Vagina (tissue), 2 donors: ENCODE measurements around the gene ING1. TPM values are rescaled to one million over a fixed set of nuclear protein-coding genes. Genes with fewer than 3 reads are reported as not detected.

Source experiments
- DNase-seq, 2 donors: peaks; one replicate each; pipeline ENCODE4 v3.0.0-alpha.2; 2017; ENCODE audit errors: extremely low spot score in 2 of 2
- H3K27ac ChIP-seq: fragments of 200-600 bp; sonication (generic); one replicate; pipeline ENCODE4 v1.5.1; 2019
- H3K27me3 ChIP-seq: fragments of 200-600 bp; sonication (generic); one replicate; pipeline ENCODE4 v1.5.1; 2019
- H3K36me3 ChIP-seq, 2 donors: fragments of 200-600 bp; sonication (generic); one replicate each; pipeline ENCODE4 v1.5.1; 2017 to 2019
- H3K4me1 ChIP-seq: fragments of 200-600 bp; sonication (generic); one replicate; pipeline ENCODE4 v1.5.1; 2019
- H3K4me3 ChIP-seq, 2 donors: fragments of 200-600 bp; sonication (generic); 1 replicate in 1 of 2; 2 replicates in 1 of 2; pipeline ENCODE4 v1.5.1; 2016 to 2019
- H3K9me3 ChIP-seq: fragments of 200-600 bp; sonication (generic); one replicate; pipeline ENCODE4 v1.5.1; 2019
- POLR2A ChIP-seq, 2 donors: fragments of 450-650 bp; IDR thresholded peaks; one replicate each; pipeline ENCODE4 v1.6.1; 2017; ENCODE audit warnings: antibody characterized with exemption in 2 of 2, mild to moderate bottlenecking in 2 of 2, moderate library complexity in 2 of 2
- POLR2AphosphoS5 ChIP-seq, 2 donors: sonication (generic); formaldehyde crosslinking; IDR thresholded peaks; one replicate each; pipeline ENCODE4 v1.9.0; 2017; ENCODE audit warnings: antibody characterized with exemption in 2 of 2, mild to moderate bottlenecking in 2 of 2, low read depth in 1 of 2; ENCODE audit not compliant: insufficient read depth in 1 of 2
- intact Hi-C: fragments of 100-400 bp; cut with DNase I; formaldehyde crosslinking; loops from one replicate; pipeline ENCODE4 v1.15.1; 2023
- total RNA-seq: library from RNA; depleted of rRNA; stranded (reverse); fragments of >200 nt; gene quantifications from one replicate; pipeline ENCODE4 v1.2.3, GENCODE V29; 2016
- TF ChIP-seq, protein P1 (sequence below), 3 experiments: fragments of 450-650 bp in 2 of 3; fragments of 200-600 bp in 1 of 3; sonication (generic) in 1 of 3; IDR thresholded peaks; one replicate each; pipeline ENCODE4 v1.5.1; 2017 to 2019; ENCODE audit warnings: antibody characterized with exemption in 3 of 3, mild to moderate bottlenecking in 2 of 3, moderate library complexity in 2 of 3

Gene ING1
- total RNA-seq, 1 donor from 2014 or later = 25.5 TPM

DNA sequence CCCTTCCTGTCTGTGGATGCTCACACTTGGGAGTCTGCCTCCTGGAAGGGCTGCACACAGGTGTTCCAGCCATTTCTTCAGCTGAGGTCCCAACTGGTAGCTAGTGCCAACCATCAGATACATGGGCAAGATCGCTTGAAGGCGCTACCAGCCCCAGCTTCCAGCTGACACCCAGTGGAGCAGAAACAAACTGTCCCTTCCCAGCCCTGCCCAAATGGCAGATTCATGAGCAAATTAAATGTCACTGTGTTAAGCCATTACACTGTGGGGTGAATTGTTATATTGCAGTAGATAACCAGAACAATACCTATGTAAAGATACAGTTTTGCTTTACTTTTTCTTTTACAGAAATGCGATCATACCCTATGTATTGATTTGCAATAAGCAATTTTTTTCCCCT, 17.6 kb downstream of the ING1 start:
- no peaks in the 10 kb centered on the region for H3K4me1 ChIP-seq
- no peaks in the 10 kb centered on the region for H3K9me3 ChIP-seq
- H3K36me3 ChIP-seq = no peaks in the 10 kb centered on the region
- no peak for DNase-seq
- no peak overlapping the region for H3K4me3 ChIP-seq
- intact Hi-C loops = no loop called here
- no peak overlapping the region for H3K27ac ChIP-seq
- H3K27me3 ChIP-seq = no peaks in the 10 kb centered on the region
- TF ChIP-seq POLR2AphosphoS5 (IDR thresholded peaks at IDR 0.05; ENCODE audit: insufficient read depth in 1 of 2, low read depth in 1 of 2) (no peak), POLR2A (IDR thresholded peaks at IDR 0.05) (no peak)
- TF ChIP-seq, protein P1, sequence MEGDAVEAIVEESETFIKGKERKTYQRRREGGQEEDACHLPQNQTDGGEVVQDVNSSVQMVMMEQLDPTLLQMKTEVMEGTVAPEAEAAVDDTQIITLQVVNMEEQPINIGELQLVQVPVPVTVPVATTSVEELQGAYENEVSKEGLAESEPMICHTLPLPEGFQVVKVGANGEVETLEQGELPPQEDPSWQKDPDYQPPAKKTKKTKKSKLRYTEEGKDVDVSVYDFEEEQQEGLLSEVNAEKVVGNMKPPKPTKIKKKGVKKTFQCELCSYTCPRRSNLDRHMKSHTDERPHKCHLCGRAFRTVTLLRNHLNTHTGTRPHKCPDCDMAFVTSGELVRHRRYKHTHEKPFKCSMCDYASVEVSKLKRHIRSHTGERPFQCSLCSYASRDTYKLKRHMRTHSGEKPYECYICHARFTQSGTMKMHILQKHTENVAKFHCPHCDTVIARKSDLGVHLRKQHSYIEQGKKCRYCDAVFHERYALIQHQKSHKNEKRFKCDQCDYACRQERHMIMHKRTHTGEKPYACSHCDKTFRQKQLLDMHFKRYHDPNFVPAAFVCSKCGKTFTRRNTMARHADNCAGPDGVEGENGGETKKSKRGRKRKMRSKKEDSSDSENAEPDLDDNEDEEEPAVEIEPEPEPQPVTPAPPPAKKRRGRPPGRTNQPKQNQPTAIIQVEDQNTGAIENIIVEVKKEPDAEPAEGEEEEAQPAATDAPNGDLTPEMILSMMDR (IDR thresholded peaks at IDR 0.05) = no peak

DNA sequence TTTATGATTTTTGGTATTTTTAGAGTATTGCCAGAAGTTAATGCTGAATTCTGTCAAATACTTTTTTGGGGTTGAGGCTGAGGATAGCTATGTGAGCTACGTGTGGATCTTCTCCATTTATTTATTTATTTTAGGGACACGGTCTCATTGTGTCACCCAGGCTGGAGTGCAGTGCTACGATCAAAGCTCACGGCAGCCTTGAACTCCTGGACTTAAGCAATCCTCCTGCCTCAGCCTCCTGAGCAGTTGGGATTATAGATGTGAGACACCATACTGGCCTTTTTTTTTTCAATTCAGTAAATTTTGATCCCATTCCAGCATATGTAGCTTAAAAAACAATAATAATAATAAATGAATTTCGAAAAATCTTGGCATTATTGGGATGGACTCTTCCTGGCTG, 21.1 kb downstream of the ING1 start:
- no peaks in the 10 kb centered on the region for H3K36me3 ChIP-seq
- H3K9me3 ChIP-seq = no peaks in the 10 kb centered on the region
- H3K27me3 ChIP-seq = no peaks in the 10 kb centered on the region
- H3K4me3 ChIP-seq = no peak overlapping the region
- no peak for DNase-seq
- H3K27ac ChIP-seq = no peak overlapping the region
- H3K4me1 ChIP-seq = no peaks in the 10 kb centered on the region
- intact Hi-C loops = no loop called here
- TF ChIP-seq POLR2A (IDR thresholded peaks at IDR 0.05) (no peak), POLR2AphosphoS5 (IDR thresholded peaks at IDR 0.05; ENCODE audit: insufficient read depth in 1 of 2, low read depth in 1 of 2) (no peak)
- TF ChIP-seq, protein P1 (IDR thresholded peaks at IDR 0.05) = no peak

- Histone ChIP-seq H3K4me3 (no peak overlapping the region), H3K27ac (no peak overlapping the region), H3K36me3 (no peaks in the 10 kb centered on the region), H3K27me3 (no peaks in the 10 kb centered on the region), H3K4me1 (no peaks in the 10 kb centered on the region), H3K9me3 (no peaks in the 10 kb centered on the region)
- DNase-seq = no peak
- TF ChIP-seq POLR2A (IDR thresholded peaks at IDR 0.05) (no peak), POLR2AphosphoS5 (IDR thresholded peaks at IDR 0.05; ENCODE audit: insufficient read depth in 1 of 2, low read depth in 1 of 2) (no peak)
- TF ChIP-seq, protein P1 (IDR thresholded peaks at IDR 0.05) = no peak
- intact Hi-C loops = no loop called here
These were observed 24.1 kb downstream of the ING1 start for GRCh38 chr13:110737555-110737954.

- DNase-seq = no peak
- intact Hi-C loops = no loop called here
- no peak overlapping the region for H3K27ac ChIP-seq
- no peak for TF ChIP-seq POLR2AphosphoS5 (IDR thresholded peaks at IDR 0.05; ENCODE audit: insufficient read depth in 1 of 2, low read depth in 1 of 2)
- H3K4me1 ChIP-seq = no peaks in the 10 kb centered on the region
- no peaks in the 10 kb centered on the region for H3K36me3 ChIP-seq
- H3K4me3 ChIP-seq = no peak overlapping the region
- H3K9me3 ChIP-seq = no peaks in the 10 kb centered on the region
- no peaks in the 10 kb centered on the region for H3K27me3 ChIP-seq
These were observed 30.2 kb downstream of the ING1 start for GRCh38 chr13:110743687-110744086.

DNA sequence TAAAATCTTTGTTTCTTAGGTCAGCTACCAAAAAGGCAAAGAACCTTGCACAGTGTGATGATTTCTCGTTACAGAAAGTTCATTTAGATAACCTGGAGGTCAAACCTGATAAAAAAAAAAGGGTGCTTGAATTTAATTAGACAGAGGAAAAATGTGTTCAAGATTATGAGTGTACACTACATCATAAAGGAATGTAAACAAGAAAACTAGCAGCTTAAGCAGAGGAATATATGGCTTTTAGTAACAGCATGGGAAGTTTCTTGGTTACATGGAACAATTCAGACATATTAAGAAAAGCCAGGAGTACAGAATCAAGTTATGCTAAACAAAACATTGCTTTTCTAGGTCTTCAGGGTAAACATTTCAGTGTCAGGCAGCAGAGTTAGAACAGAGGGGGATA, 32.9 kb downstream of the ING1 start:
- no peaks in the 10 kb centered on the region for H3K36me3 ChIP-seq
- intact Hi-C loops = no loop called here
- H3K27ac ChIP-seq = no peak overlapping the region
- no peak for TF ChIP-seq POLR2AphosphoS5 (IDR thresholded peaks at IDR 0.05; ENCODE audit: insufficient read depth in 1 of 2, low read depth in 1 of 2)
- TF ChIP-seq, protein P1 (IDR thresholded peaks at IDR 0.05) = no peak
- no peak for DNase-seq
- no peaks in the 10 kb centered on the region for H3K9me3 ChIP-seq
- H3K4me3 ChIP-seq = no peak overlapping the region
- H3K27me3 ChIP-seq = no peaks in the 10 kb centered on the region
- H3K4me1 ChIP-seq = no peaks in the 10 kb centered on the region

DNA sequence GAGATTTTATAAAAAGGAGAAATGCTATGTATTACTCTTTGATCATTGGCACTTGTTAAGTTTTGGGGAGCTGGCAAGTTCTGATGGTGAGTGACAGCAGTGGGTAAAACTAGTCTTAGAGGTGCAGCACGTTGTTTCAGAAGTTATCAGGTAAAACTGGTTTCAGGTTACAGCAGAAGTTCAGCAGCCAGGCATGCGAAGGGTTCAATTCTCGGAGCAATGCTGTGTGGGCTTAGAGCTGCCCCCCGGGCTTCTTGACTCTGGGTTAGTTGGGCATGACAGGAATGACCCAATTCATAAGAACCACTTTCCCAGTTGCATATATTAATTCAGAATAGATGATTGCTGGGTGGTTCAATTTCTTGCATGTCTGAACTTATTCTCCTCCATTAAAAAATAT, 34.8 kb downstream of the ING1 start:
- intact Hi-C loops = no loop called here
- no peak for DNase-seq

More for the DNA sequence above, 34.8 kb downstream of the ING1 start:
- no peak for TF ChIP-seq POLR2AphosphoS5 (IDR thresholded peaks at IDR 0.05; ENCODE audit: insufficient read depth in 1 of 2, low read depth in 1 of 2)
- no peak for TF ChIP-seq POLR2A (IDR thresholded peaks at IDR 0.05)
- TF ChIP-seq, protein P1 (IDR thresholded peaks at IDR 0.05) = no peak
- H3K4me3 ChIP-seq = no peak overlapping the region
- H3K9me3 ChIP-seq = no peaks in the 10 kb centered on the region
- no peak overlapping the region for H3K27ac ChIP-seq
- H3K27me3 ChIP-seq = no peaks in the 10 kb centered on the region
- H3K4me1 ChIP-seq = no peaks in the 10 kb centered on the region
- no peaks in the 10 kb centered on the region for H3K36me3 ChIP-seq
